KOPT-K1 (cell line): ENCODE results near the gene ENTREP1.
"Not testable (repeated sequence)": the region's sequence is repeated elsewhere in the genome, so short reads cannot be mapped to it uniquely, and the experiment has no call there.

Source experiments
- H3K27ac ChIP-seq: fragments of 200-600 bp; sonication (generic); 2 replicates; pipeline ENCODE4 v1.5.1; 2016; ENCODE audit warnings: antibody characterized with exemption, mild to moderate bottlenecking, low read depth, low read length; ENCODE audit not compliant: poor library complexity, severe bottlenecking
- H3K36me3 ChIP-seq: fragments of 200-600 bp; sonication (generic); 2 replicates; pipeline ENCODE4 v1.5.1; 2017; ENCODE audit warnings: antibody characterized with exemption, mild to moderate bottlenecking, low read length, moderate library complexity; ENCODE audit not compliant: insufficient read depth
- H3K9me3 ChIP-seq: fragments of 200-600 bp; sonication (generic); 2 replicates; pipeline ENCODE4 v1.5.1; 2017; ENCODE audit warnings: antibody characterized with exemption, low read length, mild to moderate bottlenecking; ENCODE audit not compliant: insufficient read depth, poor library complexity, severe bottlenecking

The ENTREP1 gene, protein sequence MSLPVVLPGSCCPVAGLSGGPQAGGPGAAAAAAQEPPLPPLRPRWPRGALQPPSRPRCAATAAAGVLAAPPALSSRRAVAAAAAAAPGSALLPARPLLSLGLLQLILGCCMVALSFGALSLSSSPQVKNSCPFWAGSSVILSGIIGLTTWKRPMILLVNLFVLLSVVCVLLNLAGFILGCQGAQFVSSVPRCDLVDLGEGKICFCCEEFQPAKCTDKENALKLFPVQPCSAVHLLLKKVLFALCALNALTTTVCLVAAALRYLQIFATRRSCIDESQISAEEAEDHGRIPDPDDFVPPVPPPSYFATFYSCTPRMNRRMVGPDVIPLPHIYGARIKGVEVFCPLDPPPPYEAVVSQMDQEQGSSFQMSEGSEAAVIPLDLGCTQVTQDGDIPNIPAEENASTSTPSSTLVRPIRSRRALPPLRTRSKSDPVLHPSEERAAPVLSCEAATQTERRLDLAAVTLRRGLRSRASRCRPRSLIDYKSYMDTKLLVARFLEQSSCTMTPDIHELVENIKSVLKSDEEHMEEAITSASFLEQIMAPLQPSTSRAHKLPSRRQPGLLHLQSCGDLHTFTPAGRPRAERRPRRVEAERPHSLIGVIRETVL

DNA sequence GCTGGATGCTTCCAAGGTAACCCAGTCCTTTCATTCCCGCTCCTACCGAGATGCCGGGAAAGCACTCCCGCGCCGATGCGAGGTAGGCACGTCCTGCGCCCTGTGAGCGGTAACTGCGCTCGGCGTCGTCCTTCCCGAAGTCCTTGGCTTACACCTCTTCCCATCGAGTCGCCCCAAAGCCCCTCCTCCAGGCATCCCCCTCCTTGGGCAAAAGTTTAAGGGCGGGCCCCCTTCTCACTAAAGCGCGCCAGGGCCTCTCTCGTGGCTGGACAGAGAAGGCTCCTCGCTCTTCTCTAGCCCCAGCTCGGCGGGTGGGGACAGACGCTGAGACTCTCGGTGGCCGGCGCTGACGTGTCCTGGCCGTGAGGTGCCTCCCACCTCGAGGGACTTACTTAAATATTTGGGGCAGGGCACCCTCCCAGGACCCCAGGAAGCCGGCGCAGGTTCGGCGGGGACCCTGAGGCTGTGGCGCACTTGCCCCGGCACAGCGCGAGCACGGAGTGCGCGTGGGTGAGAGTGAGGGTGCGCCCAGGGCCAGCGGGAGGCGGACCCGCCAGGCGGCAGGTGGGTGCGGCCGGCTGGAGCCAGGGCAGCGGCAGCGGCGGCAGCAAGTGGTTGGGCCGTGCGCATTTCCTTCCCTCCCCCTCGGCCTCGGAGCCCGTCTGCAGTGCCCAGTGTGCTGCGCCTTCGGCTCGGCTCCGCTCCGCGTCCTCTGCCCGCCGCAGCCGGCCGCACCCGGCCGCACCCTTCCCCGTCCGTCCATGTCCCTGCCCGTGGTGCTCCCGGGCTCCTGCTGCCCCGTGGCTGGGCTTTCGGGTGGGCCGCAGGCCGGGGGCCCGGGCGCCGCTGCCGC, at the start of gene ENTREP1:
Gene ENTREP1 (plus strand): TSS at position 667 of the 853 bp plus-strand sequence. CDS start 95 bp downstream, at position 762.
- H3K36me3 ChIP-seq, result no peaks in the 10 kb centered on the region
- no peaks in the 10 kb centered on the region for H3K9me3 ChIP-seq
- H3K27ac ChIP-seq, result no peak within 1 kb of the TSS

DNA sequence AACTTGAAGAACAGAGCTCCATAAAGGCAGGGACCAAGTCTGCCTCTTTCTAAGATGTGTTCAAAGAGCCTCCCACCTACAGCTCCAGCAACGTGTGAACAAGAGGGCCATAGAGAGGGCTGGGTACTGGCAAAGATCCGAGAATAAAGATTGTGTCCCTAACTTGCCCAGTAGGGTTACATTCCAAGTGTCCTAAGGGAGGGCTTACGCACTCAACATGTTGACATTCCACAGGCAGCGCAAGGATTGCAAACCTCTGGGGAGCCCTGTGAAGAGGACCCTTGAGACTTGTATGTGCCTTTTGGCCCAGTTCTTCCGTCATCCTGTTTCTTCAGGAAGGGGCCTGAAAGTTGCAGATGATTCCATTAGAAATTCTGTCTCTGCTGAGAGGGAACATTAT, 48.2 kb upstream of the ENTREP1 start:
- Histone ChIP-seq H3K9me3 (no peaks in the 10 kb centered on the region), H3K36me3 (no peaks in the 10 kb centered on the region), H3K27ac (no peak overlapping the region)

DNA sequence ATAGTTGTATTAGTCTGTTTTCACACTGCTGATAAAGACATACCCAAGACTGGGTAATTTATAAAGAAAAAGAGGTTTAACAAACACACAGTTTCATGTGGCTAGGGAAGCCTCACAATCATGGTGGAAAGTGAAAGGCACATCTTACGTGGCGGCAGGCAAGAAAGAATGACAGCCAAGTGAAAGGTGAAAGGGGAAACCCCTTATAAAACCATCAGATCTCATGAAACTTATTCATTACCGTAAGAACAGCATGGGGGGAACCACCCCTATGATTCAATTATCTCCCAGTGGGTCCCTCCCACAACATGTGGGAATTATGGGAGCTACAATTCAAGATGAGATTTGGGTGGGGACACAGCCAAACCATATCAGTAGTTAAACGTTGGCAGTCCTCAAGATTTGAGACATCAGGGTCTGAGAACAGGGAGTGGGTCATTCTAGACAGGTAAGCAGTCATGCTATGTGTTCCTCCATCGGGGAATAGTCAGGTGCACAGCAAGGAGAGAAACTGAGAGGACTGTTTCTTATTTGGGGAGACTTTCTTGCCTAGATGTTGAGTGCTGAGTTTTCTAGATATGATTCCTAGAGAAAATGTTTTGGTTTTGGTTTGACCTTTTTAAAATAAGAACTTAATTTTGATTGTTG, 45.8 kb upstream of the ENTREP1 start:
- Histone ChIP-seq H3K27ac (no peak overlapping the region), H3K9me3 (no peaks in the 10 kb centered on the region), H3K36me3 (no peaks in the 10 kb centered on the region)

DNA sequence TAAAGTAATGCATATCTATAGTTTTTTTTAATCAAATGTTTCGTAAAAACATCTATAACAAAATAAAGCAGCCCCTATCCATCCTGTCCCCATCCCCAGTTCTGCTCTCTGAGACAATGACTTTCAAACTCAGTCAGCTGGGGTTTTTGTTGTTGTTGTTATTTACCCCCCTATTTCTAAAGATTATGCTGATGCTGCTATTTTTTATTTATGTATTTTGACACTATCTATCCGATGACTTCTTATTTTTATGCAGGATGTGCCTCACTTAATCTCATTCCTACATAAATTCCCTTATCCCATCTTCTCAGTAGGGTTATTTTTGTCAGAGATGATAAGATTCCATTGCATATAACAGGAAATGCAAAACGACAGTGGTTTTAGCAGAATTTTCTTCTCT, 45.3 kb upstream of the ENTREP1 start:
- Histone ChIP-seq H3K9me3 (no peaks in the 10 kb centered on the region), H3K27ac (no peak overlapping the region), H3K36me3 (no peaks in the 10 kb centered on the region)

DNA sequence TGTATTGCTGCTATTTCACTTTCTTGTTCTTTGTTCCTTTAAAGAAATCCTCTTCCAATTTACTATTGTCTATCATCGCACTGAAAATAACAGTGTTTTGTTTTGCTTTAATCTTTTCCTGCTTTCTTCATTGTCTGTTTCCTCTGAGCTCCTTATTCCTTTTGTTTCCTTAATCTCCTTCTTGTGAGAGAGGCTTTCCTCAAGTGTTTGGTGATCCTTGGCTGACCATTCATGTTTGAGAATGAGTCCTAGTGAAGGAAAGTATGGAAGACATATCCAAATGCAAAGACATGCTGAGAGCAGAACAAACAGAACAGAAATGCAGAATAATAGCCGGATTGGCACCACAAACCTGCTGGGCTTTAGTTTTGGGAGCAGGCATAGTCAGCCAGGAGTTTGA, 42.0 kb upstream of the ENTREP1 start:
- Histone ChIP-seq H3K36me3 (no peaks in the 10 kb centered on the region), H3K9me3 (no peaks in the 10 kb centered on the region), H3K27ac (no peak overlapping the region)

DNA sequence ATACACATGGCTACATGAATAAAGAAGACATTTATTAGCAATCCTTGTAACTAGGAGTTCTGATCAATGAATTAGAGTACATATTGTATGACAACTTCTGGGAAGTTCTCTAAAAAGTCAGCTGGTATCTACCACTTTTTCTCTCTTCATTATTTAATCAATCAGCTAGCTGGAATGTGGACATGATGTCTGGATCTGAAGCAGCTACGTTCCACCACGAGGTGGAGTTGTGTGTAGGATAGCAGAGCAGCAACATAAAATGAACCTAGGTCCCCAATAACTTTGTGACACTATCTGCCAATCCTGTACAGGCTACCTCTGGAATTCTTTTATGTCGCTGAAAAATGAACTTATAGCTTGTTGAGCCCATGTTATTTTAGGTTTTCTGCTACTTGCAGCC, 32.9 kb upstream of the ENTREP1 start:
- H3K27ac ChIP-seq, result no peak overlapping the region
- H3K9me3 ChIP-seq, result no peaks in the 10 kb centered on the region
- no peaks in the 10 kb centered on the region for H3K36me3 ChIP-seq

DNA sequence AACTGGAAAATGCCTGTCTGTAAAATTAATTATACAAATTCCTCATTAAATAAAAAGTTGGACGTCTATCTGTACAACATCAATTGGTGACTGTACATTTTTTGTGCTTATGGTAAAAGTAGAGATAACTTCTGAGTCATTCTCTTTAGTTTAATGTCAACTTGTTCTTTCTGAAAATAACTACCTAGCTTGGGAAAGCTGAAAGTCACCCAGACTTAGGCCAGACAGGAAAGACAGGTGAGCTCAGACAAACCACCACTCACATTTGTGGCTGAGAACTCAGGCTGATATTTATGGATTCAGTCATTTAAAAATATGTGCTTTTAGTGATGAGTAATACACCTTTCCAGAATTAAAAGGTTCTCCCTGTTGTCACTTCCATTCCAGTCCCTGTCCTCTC, 31.9 kb upstream of the ENTREP1 start:
- no peaks in the 10 kb centered on the region for H3K36me3 ChIP-seq
- no peak overlapping the region for H3K27ac ChIP-seq
- H3K9me3 ChIP-seq, result no peaks in the 10 kb centered on the region

DNA sequence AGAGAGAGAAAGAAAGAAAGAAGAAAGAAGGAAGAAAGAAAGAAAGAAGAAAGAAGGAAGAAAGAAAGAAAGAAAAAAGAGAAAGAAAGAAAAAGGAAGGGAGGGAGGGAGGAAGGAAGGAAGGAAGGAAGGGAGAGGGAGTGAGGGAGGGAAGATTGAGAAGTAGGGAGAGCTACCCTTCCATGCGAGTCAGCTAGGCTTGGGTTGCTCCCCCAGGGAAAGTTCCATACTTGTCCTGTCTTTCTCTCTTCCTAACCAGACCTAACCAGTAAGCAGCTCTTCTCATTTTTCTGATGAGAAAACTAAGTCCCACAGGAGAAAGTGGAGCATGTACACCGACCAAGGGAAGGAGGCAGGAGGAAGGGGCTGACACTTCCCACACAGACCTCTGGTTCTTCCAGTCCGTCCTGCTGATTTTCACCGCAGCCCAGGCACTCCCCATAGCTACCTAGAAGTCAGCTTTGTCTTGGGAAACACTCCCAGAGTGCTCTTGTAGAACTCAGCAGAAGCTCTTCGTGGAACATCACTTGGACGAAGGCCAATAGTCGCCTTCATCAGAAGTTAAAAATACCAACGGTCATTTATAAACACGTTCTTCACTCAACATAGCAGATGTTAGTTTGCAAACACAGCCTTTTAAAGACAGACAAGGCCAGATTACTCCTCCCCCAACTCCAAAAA, 29.0 kb upstream of the ENTREP1 start:
- H3K27ac ChIP-seq, result no peak overlapping the region
- H3K9me3 ChIP-seq, result no peaks in the 10 kb centered on the region
- H3K36me3 ChIP-seq, result no peaks in the 10 kb centered on the region

DNA sequence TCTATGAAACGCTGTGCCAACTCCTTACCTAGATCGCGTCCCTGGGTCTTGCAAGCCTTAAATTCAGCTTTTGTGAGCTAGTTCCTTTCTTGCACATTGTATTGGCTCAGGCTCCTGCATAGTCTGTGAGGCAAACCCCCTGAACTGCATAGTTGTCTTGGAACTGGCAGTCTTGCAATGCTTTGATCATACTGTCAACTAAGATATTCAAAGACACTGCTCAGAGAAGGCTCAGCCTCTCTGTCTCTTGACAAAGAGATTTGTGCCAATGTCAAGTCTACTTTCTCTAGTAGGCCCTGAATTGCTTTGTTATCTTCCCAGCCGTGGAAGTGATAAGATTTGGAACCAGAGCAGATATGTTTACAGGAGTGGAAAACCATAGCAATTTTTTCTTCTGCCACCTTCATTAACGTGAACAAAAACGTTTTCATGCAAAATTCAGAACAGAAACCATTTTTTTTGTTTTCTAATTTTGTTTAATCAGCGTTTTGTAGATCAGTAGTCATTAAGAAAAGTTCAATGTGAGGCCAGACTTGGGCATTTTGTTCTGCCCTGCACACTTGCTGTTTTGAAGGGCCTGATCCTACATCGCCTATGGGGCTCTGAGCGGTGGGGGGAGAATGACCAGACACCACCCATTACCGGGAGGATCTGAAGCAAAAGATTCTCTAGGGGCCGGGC, 27.6 kb upstream of the ENTREP1 start:
- H3K27ac ChIP-seq, result no peak overlapping the region
- no peaks in the 10 kb centered on the region for H3K36me3 ChIP-seq
- H3K9me3 ChIP-seq, result no peaks in the 10 kb centered on the region

DNA sequence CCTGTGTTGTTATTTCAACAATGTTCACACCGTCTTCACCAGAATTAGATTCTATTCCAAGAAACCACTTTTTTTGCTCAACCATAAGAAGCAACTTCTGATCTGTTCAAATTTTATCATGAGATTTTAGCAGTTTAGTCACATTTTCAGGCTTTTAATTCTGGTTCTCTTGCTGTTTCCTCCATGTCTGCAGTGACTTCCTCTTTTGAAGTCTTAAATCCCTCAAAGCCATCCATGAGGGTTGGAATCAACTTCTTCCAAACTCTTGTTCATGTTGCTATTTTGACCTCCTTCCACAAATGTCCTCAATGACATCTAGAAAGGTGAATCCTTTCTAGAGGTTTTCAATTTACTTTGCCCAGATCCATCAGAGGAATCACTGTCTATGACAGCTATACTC, 25.7 kb upstream of the ENTREP1 start:
- H3K27ac ChIP-seq, result no peak overlapping the region
- H3K9me3 ChIP-seq, result no peaks in the 10 kb centered on the region
- H3K36me3 ChIP-seq, result no peaks in the 10 kb centered on the region

DNA sequence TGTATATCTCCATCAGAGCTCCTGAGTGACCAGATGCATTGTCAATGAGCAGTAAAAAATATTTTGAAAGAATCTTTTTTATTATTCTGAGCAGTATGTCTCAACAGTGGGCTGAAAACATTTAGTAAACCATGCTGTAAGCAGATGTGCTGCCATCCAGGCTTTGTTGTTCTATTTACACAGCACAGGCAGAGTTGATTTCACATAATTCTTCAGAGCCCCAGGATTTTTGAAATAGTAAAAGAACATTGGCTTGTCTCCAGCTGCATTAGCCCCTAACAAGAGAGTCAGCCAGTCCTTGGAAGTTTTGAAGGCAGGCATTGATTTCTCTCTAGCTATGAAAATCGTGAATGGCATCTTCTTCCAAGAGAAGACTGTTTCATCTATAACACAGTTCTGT, 25.2 kb upstream of the ENTREP1 start:
- H3K9me3 ChIP-seq, result no peaks in the 10 kb centered on the region
- H3K27ac ChIP-seq, result no peak overlapping the region
- H3K36me3 ChIP-seq, result no peaks in the 10 kb centered on the region

DNA sequence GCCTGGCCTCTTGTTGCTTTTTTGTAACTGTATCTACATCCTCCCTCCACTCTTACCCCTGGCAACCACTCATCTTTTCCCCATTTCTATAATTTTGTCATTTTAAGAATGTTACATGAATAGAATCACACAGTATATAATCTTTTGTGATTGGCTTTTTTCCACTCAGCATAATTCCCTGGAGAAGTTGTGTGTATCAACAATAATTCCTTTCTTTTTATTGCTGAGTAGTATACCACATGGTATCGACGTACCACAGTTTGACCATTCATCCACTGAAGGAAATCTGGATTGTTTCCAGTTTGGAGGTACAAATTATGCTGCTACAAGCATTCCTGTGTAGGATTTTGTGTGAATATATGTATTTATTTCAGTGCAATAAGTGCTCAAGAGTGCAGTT, 21.7 kb upstream of the ENTREP1 start:
- H3K9me3 ChIP-seq, result no peaks in the 10 kb centered on the region
- no peaks in the 10 kb centered on the region for H3K36me3 ChIP-seq

DNA sequence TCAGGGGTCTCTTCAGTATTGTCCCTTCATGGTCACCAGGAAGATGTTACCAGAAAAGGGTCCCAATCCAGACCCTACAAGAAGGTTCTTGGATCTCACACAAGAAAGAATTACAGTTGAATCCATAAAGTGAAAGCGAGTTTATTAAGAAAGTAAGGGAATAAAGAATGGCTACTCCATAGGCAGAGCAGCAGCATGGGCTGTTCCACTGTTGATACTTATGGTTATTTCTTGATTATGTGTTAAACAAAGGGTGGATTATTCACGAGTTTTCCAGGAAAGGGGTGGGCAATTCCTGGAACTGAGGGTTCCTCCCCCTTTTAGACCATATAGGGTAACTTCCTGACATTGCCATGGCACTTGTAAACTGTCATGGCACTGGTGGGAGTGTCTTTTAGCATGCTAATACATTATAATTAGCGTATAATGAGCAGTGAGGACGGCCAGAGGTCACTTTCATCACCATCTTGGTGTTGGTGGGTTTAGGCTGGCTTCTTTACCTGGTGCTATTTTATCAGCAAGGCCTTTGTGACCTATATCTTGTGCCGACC, 18.0 kb upstream of the ENTREP1 start:
- H3K27ac ChIP-seq, H3K36me3 ChIP-seq: not testable (repeated sequence)

More for the DNA sequence above, 21.7 kb upstream of the ENTREP1 start:
- no peak overlapping the region for H3K27ac ChIP-seq

More for the DNA sequence above, 18.0 kb upstream of the ENTREP1 start:
- not testable (repeated sequence) for H3K9me3 ChIP-seq
